Fibroblast of skin of left biceps (primary cell): ENCODE results near the gene CDT1.
A peak's percentile ranks its signal among the peaks of the same experiment; 100 is the strongest.
"Not testable (repeated sequence)": the region's sequence is repeated elsewhere in the genome, so short reads cannot be mapped to it uniquely, and the experiment has no call there.

Experiments used
- DNase-seq, 2 experiments: peaks; one replicate each; pipeline ENCODE4 v3.0.0-alpha.2; 2013; ENCODE audit warnings: low read depth in 2 of 2

The CDT1 gene

GRCh38 chr16:88768071-88768783 is 35.4 kb upstream of the CDT1 start:
- DNase-seq: no peak

GRCh38 chr16:88769617-88770460 is 33.8 kb upstream of the CDT1 start:
- DNase-seq: no peak

GRCh38 chr16:88770461-88771293 is 32.9 kb upstream of the CDT1 start:
- DNase-seq: no peak

- DNase-seq: no peak
Observed at GRCh38 chr16:88771294-88771772, 32.3 kb upstream of the CDT1 start.

- not testable (repeated sequence) for DNase-seq
Observed at GRCh38 chr16:88771781-88772180, 31.8 kb upstream of the CDT1 start.

GRCh38 chr16:88772871-88773811 is 30.4 kb upstream of the CDT1 start:
- peak; percentile 75 to 78 for DNase-seq

- DNase-seq: no peak
Observed at GRCh38 chr16:88773812-88774291, 29.7 kb upstream of the CDT1 start.

GRCh38 chr16:88774544-88775393 is 28.8 kb upstream of the CDT1 start:
- no peak for DNase-seq

- DNase-seq: no peak
Observed at GRCh38 chr16:88775825-88776224, 27.8 kb upstream of the CDT1 start.

- no peak for DNase-seq
Observed at GRCh38 chr16:88777471-88778270, 25.9 kb upstream of the CDT1 start.

GRCh38 chr16:88778271-88778525 is 25.4 kb upstream of the CDT1 start:
- DNase-seq: no peak

GRCh38 chr16:88778541-88779065 is 25.0 kb upstream of the CDT1 start:
- no peak for DNase-seq

- DNase-seq: no peak
Observed at GRCh38 chr16:88779406-88780141, 24.0 kb upstream of the CDT1 start.

GRCh38 chr16:88780142-88781062 is 23.2 kb upstream of the CDT1 start:
- no peak for DNase-seq

- no peak for DNase-seq
Observed at GRCh38 chr16:88781140-88782077, 22.2 kb upstream of the CDT1 start.
